Mesodermal cell (in vitro differentiated cells): Measurements from ENCODE around the gene SLC9A1.
A peak's percentile ranks its signal among the peaks of the same experiment; 100 is the strongest.

Experiments used
- H3K27ac ChIP-seq: 2 replicates; pipeline ENCODE4 v1.7.0; 2013; ENCODE audit warnings: mild to moderate bottlenecking, low read depth, low read length, moderate library complexity; ENCODE audit not compliant: severe bottlenecking
- H3K36me3 ChIP-seq: 2 replicates; pipeline ENCODE4 v1.7.1; 2013; ENCODE audit warnings: mild to moderate bottlenecking, low read length, moderate library complexity; ENCODE audit not compliant: control insufficient read depth, insufficient read depth
- H3K4me1 ChIP-seq: one replicate; pipeline ENCODE4 v1.7.1; 2013; ENCODE audit warnings: mild to moderate bottlenecking, low read length; ENCODE audit not compliant: insufficient read depth, control insufficient read depth, poor library complexity, severe bottlenecking
- H3K4me3 ChIP-seq: 2 replicates; pipeline ENCODE4 v1.7.0; 2013; ENCODE audit warnings: low read length, control low read depth, mild to moderate bottlenecking; ENCODE audit not compliant: insufficient read depth, poor library complexity, severe bottlenecking; ENCODE audit errors: extremely low read depth
- H3K9me3 ChIP-seq: 2 replicates; pipeline ENCODE4 v1.7.1; 2013; ENCODE audit warnings: mild to moderate bottlenecking, low read length, moderate library complexity; ENCODE audit not compliant: control insufficient read depth
- WGBS, 2 experiments: methylation state at CpG; one replicate each; pipeline ENCODE4 v1.1.5; 2013; ENCODE audit warnings: missing lambda C conversion rate in 2 of 2; ENCODE audit not compliant: insufficient coverage in 2 of 2; 5-methylcytosine and 5-hydroxymethylcytosine counted together

The SLC9A1 gene

GRCh38 chr1:27166929-27167328 lies 12.0 kb upstream of the SLC9A1 start:
- Histone ChIP-seq H3K9me3 (no peaks in the 10 kb centered on the region), H3K27ac (no peak overlapping the region), H3K4me1 (peaks cover 7% of the 10 kb centered on the region), H3K4me3 (no peak overlapping the region), H3K36me3 (no peaks in the 10 kb centered on the region)
- 76 to 91% methylated on average over 2 to 4 of the region's 4 CpGs for WGBS, 2 experiments

- Histone ChIP-seq H3K4me1 (peaks cover 7% of the 10 kb centered on the region), H3K4me3 (no peak overlapping the region), H3K9me3 (no peaks in the 10 kb centered on the region), H3K27ac (no peak overlapping the region), H3K36me3 (no peaks in the 10 kb centered on the region)
- 71 to 77% methylated on average over 1 of the region's 1 CpG for WGBS, 2 experiments
Observed at GRCh38 chr1:27166351-27166802, 11.5 kb upstream of the SLC9A1 start.

DNA sequence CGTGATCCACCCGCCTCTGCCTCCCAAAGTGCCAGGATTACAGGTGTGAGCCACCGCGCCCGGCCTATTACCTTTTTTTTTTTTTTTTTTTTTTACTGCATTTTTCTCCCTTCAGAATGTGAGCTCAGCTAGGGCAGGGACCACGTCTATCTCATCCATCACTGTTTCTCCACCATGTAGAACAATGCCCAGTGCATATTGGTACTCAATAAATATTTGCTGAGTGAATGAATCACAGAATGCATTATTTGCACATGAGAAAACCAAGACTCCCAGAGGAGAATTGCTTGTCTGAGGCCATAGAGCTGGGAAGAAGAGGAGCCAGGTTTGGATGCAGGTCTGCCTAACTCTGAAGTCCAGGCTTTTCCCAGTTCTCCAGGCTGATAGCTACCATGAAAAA lies 8.2 kb upstream of the SLC9A1 start:
- Histone ChIP-seq H3K36me3 (no peaks in the 10 kb centered on the region), H3K27ac (no peak overlapping the region), H3K4me3 (no peak overlapping the region), H3K9me3 (no peaks in the 10 kb centered on the region), H3K4me1 (peaks cover 7% of the 10 kb centered on the region)
- WGBS, 2 experiments: 96% methylated on average over 5 of the region's 6 CpGs; no CpG with 5 or more reads in 1 of the 2 experiments

GRCh38 chr1:27162090-27162489 lies 7.2 kb upstream of the SLC9A1 start:
- H3K9me3 ChIP-seq: no peaks in the 10 kb centered on the region
- peaks cover 7% of the 10 kb centered on the region for H3K4me1 ChIP-seq
- no peak overlapping the region for H3K4me3 ChIP-seq
- no peak overlapping the region for H3K27ac ChIP-seq
- no peaks in the 10 kb centered on the region for H3K36me3 ChIP-seq
- WGBS, 2 experiments: 84 to 93% methylated on average over 2 to 4 of the region's 4 CpGs

GRCh38 chr1:27161594-27161993 lies 6.7 kb upstream of the SLC9A1 start:
- no peak overlapping the region for H3K27ac ChIP-seq
- no peak overlapping the region for H3K4me3 ChIP-seq
- WGBS, 2 experiments: 96 to 100% methylated on average over 2 to 3 of the region's 5 CpGs
- no peaks in the 10 kb centered on the region for H3K36me3 ChIP-seq
- H3K9me3 ChIP-seq: no peaks in the 10 kb centered on the region
- peaks cover 5% of the 10 kb centered on the region for H3K4me1 ChIP-seq

- Histone ChIP-seq H3K36me3 (peaks cover 2% of the 10 kb centered on the region), H3K4me3 (no peak overlapping the region), H3K27ac (peak overlapping the region; percentile 18), H3K9me3 (no peaks in the 10 kb centered on the region), H3K4me1 (peaks cover 23% of the 10 kb centered on the region)
- WGBS, 2 experiments: no CpG with 5 or more reads among the region's 3 CpGs
Observed at GRCh38 chr1:27157194-27157593, 2.3 kb upstream of the SLC9A1 start.

GRCh38 chr1:27154469-27154990 lies 395 bp downstream of the SLC9A1 start:
- Histone ChIP-seq H3K27ac (peak overlapping the region; percentile 79), H3K9me3 (no peaks in the 10 kb centered on the region)
- WGBS, 2 experiments: 10 to 13% methylated on average over 16 to 20 of the region's 20 CpGs

DNA sequence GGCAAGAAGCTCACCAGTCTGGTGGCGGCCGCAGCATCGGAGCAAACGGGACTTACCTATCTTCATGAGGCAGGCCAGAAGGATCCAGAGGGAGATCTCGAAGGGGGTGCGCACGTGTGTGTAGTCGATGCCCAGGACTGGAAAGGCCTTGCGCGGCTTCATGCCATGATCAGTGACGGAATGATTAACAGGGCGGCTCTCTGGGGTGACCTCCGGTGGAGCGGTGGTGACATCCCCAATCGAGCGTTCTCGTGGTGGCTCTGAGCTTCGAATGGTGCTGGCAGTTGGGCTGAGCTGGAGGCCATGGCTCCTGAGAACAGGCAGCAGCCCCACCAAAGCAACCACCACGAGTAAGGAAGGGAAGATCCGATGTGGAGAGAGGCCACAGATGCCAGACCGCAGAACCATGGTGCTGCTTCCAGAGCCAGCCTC lies 982 bp downstream of the SLC9A1 start:
- Histone ChIP-seq H3K4me3 (peak overlapping the region; percentile 57), H3K9me3 (no peaks in the 10 kb centered on the region), H3K4me1 (peaks cover 24% of the 10 kb centered on the region), H3K36me3 (peaks cover 10% of the 10 kb centered on the region), H3K27ac (peak overlapping the region; percentile 79)
- 89 to 94% methylated on average over 19 to 21 of the region's 21 CpGs for WGBS, 2 experiments

More at GRCh38 chr1:27154469-27154990, 395 bp downstream of the SLC9A1 start:
- H3K36me3 ChIP-seq: peaks cover 5% of the 10 kb centered on the region
- H3K4me3 ChIP-seq: peak overlapping the region; percentile 57
- H3K4me1 ChIP-seq: peaks cover 24% of the 10 kb centered on the region

- WGBS, 2 experiments: 74 to 94% methylated on average over 2 to 3 of the region's 4 CpGs
- H3K27ac ChIP-seq: no peak overlapping the region
- H3K4me1 ChIP-seq: peaks cover 24% of the 10 kb centered on the region
- H3K4me3 ChIP-seq: peak overlapping the region; percentile 57
- no peaks in the 10 kb centered on the region for H3K9me3 ChIP-seq
- H3K36me3 ChIP-seq: peaks cover 14% of the 10 kb centered on the region
Observed at GRCh38 chr1:27153549-27153886, 1.4 kb downstream of the SLC9A1 start.

- 80 to 100% methylated on average over 1 of the region's 2 CpGs for WGBS, 2 experiments
Observed at GRCh38 chr1:27152829-27153548, 1.9 kb downstream of the SLC9A1 start.

More at GRCh38 chr1:27152829-27153548, 1.9 kb downstream of the SLC9A1 start:
- H3K36me3 ChIP-seq: peaks cover 14% of the 10 kb centered on the region
- H3K4me1 ChIP-seq: peaks cover 24% of the 10 kb centered on the region
- H3K27ac ChIP-seq: no peak overlapping the region
- H3K9me3 ChIP-seq: no peaks in the 10 kb centered on the region
- peak overlapping the region; percentile 57 for H3K4me3 ChIP-seq
